Mammary epithelial cell (primary cell): ENCODE measurements around the gene PGF.

Source experiments
- EZH2 ChIP-seq: IDR thresholded peaks from 2 replicates; pipeline ENCODE4 v1.6.1; 2012; ENCODE audit warnings: low read length, inconsistent platforms, borderline replicate concordance
- TF ChIP-seq, protein P1 (sequence below), 2 donors: IDR thresholded peaks in 1 of 2; conservative IDR thresholded peaks in 1 of 2; 2 replicates each; pipeline ENCODE4 v1.5.1; 2011 to 2012; ENCODE audit warnings: inconsistent platforms in 2 of 2, low read length in 2 of 2, mild to moderate bottlenecking in 2 of 2, control low read depth in 1 of 2, low read depth in 1 of 2; ENCODE audit not compliant: insufficient read depth in 1 of 2; ENCODE audit errors: extremely low read depth in 1 of 2

DNA sequence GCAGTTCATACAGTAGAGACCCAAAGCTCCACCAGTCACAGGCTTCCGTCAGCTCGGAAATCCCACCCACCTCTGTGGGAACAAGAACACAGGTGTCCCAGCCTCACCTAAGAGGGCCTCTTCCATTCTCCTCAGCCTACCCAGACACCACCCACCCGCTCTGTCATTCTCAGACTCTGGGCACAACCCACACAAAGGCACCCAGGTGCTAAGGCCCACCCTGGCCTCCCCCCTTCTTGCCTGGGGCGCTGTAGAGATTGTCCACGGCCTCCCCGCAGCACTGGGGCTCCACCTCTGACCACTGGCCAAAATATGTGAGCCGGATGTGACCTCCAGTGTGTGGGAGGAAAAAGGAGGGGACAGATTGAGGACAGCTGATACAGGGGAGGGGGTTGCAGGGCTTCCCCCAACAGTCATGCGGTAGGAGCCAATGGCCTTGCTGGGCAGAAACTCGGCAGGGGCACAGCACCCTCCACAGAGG lies 46.5 kb downstream of the PGF start:
- TF ChIP-seq, protein P1, sequence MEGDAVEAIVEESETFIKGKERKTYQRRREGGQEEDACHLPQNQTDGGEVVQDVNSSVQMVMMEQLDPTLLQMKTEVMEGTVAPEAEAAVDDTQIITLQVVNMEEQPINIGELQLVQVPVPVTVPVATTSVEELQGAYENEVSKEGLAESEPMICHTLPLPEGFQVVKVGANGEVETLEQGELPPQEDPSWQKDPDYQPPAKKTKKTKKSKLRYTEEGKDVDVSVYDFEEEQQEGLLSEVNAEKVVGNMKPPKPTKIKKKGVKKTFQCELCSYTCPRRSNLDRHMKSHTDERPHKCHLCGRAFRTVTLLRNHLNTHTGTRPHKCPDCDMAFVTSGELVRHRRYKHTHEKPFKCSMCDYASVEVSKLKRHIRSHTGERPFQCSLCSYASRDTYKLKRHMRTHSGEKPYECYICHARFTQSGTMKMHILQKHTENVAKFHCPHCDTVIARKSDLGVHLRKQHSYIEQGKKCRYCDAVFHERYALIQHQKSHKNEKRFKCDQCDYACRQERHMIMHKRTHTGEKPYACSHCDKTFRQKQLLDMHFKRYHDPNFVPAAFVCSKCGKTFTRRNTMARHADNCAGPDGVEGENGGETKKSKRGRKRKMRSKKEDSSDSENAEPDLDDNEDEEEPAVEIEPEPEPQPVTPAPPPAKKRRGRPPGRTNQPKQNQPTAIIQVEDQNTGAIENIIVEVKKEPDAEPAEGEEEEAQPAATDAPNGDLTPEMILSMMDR (conservative IDR thresholded peaks at IDR 0.05 in 1 of 2, IDR thresholded peaks at IDR 0.05 in 1 of 2; ENCODE audit: extremely low read depth in 1 of 2, insufficient read depth in 1 of 2, low read depth in 1 of 2, low read length in 2 of 2): no peak
- TF ChIP-seq EZH2: no peak
